HG02610 (cell line): ENCODE measurements around the gene CFAP99.
A peak's percentile ranks its signal among the peaks of the same experiment; 100 is the strongest.

Experiments used
- ATAC-seq: cut with Tn5 transposase; IDR thresholded peaks from one replicate; pipeline ENCODE4 v1.9.1; 2021; ENCODE audit warnings: mild to moderate bottlenecking, moderate library complexity; ENCODE audit not compliant: unreplicated experiment

Gene CFAP99

DNA sequence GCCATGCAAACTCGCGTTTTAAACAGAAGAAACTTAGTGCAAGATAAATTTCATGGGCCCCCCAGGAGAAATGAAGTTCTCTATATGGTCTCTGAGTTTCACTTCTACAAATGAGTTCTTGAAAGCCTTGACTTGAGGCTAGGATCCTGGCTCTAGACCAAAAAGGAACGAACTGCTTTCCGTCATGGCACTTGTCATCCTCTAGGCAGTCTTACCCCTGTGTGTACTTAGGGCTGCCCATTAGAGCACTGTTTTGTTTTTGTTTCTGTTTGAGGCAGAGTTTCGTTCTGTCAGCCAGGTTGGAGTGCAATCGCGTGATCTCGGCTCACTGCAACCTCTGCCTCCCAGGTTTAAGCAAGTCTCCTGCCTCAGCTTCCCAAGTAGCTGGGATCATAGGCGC is 79.2 kb downstream of the CFAP99 start:
- ATAC-seq = peak; percentile 74

DNA sequence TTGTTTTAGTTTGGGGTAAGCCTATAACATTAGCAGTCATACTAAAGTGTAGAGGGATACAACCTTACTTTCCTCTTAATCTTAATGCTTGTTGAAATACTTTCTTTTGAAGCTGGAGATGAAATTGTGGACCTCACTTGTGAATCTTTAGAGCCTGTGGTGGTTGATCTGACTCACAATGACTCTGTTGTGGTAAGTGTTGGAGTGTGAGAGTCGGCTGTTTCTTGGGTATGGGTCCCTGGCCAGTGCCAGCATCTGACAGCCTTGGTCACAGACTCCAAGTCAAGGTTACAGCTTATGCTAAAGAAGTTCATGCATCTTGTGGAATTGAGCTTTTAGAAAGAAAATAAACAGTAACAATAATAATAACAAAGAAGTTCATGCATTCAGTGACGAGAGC is 81.8 kb downstream of the CFAP99 start:
- no peak for ATAC-seq

DNA sequence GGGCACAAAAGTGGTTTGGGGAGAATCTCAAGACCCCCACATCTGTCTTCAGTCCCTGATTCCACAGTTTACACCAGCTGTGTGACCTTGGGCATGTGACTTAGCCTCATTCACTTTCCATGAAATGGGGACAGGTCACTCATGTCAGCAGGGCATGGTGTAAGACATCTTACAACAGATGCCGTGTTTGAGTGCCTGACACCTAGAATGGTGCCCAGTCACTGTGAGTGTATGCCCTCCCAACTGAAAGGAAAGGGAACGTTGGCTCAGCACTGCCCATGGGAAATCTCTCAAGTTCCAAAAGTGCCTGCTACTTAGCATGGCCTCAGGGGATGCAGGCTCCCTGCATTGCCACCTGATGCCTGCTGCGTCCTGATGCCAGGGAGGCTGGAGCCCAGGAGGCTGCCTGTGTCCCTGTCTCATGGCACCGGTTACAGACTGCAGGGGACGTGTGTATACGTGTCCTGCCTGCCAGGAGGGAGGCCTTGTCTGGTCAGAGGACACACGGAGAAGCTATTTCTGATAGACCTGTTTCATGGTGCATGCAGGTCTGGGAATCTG is 82.4 kb downstream of the CFAP99 start:
- ATAC-seq = no peak

- ATAC-seq = no peak
These were observed 85.1 kb downstream of the CFAP99 start for GRCh38 chr4:2503809-2504208.

GRCh38 chr4:2507259-2507658 is 88.5 kb downstream of the CFAP99 start:
- no peak for ATAC-seq

DNA sequence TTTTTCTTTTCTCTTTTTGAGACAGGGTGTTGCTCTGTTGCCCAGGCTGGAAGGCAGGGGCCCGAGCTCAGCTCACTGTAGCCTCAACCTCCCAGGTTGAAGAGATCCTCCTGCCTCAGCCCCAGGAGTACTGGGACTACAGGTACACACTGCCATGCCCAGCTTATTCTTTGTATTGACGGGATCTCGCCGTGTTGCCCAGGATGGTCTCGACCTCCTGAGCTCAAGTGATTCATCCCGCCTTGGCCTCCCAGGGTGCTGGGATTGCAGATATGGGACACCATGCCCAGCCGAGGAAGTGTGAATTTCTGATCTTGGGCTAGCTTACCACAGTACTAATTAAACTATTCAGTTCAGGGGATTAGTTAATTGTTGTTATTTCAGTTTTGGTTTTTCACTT is 89.1 kb downstream of the CFAP99 start:
- ATAC-seq = no peak

DNA sequence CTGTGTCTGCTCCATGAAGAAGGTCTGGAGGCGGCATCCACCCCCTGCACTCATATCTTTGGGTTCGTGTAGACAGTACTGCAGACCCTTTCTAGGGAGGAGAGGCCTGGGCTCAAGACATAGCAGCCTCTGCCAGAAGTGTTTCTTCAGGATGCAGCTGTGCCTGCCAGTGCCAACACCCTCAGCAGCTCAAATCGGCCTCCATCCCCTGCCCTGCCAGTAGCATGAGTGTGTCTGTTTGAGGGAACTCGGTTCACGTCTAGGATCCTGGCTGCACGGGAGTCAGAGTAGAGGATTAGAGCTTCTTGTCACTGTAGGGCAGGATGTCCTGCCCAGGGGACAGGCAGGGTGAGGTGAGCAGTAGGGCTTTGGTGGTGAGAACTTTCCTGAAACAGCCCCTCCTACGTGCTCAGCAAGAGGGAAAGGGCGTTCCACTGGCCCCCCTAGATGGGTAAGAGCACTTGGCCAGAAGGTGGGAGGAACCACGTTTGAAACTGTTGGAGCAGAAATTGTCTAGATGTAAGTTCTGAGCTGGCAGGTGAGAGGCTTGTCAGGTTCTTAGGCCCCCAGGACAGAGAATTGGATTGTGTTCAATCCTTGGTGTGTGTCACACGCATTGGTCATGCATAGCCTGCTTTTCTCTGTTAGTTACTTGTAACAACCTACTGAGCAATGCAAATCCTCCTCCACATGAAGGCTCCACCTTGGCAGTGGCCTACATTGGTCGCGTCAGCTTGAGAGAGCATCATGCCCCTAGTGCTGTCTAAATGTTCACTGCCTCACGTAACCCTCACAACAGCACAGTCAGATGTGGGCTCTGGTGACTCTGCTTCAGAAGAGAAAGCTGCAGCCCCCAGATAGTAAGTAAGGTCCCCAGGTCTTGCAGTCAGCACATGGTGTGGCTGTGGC is 91.8 kb downstream of the CFAP99 start:
- no peak for ATAC-seq

DNA sequence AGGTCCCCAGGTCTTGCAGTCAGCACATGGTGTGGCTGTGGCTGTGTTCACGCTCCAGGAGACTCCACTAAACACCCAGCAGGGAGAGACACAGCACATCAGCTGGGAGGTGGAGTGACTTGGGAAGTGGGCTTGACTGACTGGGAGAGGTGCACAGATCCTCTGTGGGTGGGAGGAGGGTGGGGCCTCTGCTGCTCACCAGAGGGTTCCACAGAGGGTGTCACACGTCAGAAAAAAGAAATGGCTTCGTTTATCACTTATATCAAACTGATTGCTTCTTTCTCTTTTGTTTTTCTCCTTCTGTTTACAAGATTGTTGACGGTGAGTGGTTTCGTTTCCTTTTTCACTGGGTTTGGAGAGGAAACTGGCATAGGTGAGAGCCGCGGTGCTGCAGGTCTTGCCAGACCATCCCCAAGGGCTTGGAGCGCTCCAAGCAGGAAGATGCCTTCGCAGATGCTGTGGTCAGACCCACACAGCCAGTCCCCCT is 92.9 kb downstream of the CFAP99 start:
- ATAC-seq = no peak
